Endometrium (tissue), 2 donors: ENCODE measurements around the gene ADI1.
"Not testable (repeated sequence)": the region's sequence is repeated elsewhere in the genome, so short reads cannot be mapped to it uniquely, and the experiment has no call there.

Experiments
- FAIRE-seq: peaks from 2 replicates; lab custom pipeline; 2012; peaks lifted over from hg19 to GRCh38; lab: Jason Lieb, UNC
- donor health status: control.
- donor health status: control.

Gene ADI1

DNA sequence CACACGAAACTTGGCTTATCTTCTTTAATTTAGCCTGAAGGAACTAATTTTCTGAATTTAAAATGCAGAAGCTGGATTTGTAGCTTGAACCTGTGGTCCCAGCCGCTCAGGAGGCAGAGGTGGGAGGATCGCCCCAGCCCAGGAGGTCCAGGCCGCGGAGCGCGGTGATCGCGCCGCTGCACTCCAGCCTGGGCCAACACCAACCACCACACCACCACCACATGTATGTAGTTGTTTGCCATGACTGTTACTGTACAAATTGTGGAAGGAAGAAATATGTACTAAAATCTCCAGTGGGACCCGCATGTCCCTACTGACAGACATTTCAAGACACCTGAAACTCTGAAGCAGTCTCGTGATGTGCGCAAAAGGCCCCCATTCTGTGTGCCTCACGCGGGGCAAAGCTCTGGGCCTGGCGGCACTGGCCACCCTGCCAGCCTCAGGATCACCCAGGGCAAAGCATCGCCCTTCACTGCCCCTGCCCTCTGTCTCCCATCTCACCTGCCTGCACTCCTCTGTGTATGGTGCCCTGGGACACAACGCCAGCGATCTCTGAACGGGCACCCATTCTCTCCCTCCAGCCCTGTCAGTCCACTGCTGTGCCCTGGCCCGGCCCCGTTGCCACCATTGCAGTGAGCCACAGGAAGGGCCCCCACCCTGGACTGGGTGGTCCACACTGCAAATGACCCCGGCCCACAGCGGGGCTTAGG is 10.1 kb upstream of the ADI1 start:
- FAIRE-seq = no peak

DNA sequence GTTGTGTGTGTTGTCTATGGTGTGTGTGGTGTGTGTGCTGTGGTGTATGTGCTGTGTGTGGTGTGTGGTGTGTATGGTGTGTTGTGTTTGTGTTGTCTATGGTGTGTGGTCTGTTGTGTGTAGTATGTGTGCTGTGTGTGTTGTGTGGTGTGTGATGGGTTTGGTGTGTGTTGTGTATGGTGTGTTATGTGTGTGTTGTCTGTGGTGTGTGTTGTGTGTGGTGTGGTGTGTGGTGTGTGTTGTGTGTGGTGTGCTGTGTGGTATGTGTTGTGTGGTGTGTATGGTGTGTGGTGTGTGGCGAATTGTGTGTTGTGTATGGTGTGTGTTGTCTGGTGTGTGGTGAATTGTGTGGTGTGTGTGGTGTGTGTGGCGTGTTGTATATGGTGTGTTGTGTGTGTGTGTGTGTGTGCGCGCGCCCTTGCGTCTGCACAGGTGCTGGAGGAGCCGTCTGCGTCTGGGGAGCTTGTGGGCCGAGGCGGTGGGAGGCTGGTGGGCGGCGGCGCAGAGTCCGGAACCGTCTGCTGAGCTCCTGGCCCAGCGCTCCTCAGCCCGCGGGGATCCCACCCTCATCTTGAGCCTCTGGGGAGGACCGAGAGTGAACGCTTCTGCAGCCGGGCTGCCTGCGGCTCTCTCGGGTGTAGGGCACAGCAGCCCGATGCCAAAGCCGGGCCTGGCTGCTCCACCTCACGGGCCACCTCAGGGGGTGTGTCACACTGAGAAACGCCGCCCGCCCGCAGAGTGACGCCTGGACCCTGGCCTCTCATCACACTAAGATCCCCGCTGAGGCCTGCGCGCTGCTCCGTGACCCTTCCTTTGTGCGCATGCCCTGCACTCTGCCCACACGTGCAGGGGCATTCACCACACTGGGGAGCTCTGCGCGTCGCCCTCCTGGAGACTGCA is 8.8 kb upstream of the ADI1 start:
- no peak for FAIRE-seq

DNA sequence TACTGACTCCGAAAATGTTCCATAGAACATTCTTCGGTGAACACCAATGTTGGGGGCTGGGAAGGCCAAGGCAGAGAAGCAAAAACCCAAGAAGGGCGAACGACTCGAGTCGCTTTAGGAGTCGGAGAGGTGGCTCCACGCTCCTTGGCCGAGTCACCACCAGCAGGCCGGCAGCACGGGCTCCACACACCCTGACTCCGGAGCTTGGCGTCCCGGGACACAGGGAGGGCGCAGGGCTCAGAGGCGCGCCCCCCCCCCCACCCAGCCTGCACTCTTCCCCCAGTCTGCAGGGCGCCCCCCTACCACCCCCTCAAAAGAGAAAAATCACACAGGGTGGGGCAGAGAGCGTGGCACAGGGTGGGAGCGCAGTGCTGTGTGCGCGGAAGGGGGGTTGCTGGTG is 7.5 kb upstream of the ADI1 start:
- FAIRE-seq = no peak

DNA sequence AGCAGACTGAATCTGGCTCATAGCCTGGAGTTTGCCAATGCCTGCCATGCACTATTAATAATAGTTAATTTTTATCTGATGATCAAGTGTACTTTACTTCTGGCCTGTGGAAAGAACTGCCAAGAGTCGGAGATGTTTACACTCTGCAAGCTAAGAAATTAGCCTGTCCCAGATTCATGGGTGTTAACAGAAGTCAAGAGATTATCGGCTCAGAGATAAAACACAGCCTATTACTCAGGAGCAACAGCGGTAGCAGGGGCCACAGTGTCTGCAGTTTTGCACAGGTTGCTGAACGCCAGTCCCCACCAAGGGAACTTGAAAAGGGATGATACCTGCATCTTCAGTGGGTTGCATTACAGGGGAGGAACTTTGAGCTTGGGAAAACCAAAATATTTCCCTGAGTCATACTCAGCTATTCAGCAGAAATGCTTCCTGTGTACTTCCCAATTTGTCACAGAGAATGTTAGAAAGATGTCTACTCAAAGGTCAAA is 4.3 kb upstream of the ADI1 start:
- FAIRE-seq = no peak

DNA sequence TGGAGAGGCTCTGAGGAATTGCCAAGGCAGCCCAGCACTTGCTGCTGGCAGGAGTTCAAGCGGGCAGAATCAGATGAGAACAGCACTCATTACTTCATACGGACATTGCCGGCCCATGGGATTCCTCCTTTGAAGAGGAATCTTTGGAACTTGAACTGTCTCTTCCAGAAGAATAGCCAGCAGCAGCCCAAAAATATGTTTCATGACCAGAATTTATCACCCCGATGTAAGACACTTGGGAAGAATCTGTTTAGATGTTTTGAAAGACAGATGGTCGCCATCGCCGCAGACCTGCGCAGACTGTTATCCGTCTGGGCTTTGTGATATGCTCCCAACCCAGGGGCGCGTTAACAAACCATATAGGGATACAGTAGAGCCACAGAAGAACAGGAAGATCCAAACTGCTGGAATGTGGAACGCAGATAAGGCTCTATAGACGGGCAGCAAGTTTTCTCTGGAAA is 3.7 kb upstream of the ADI1 start:
- FAIRE-seq = no peak

DNA sequence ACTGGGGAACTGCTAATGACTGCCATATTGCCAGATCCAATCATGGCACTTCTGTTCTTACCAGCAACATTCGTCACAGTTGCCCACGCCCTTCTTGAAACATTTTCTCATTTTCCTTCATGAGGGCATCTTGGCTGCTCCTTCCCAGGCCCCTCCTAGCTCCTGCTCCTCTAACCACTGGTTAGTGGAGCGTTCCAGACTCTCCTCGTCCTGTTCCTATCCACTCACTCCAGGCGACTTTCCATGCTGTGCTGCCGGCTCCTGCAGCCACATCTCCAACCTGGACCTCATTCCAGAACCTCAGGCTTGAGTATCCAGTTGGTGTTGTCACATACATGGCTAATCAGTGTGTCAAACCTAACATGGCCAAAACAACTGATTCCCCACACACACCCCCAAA is 1.3 kb upstream of the ADI1 start:
- FAIRE-seq = no peak

DNA sequence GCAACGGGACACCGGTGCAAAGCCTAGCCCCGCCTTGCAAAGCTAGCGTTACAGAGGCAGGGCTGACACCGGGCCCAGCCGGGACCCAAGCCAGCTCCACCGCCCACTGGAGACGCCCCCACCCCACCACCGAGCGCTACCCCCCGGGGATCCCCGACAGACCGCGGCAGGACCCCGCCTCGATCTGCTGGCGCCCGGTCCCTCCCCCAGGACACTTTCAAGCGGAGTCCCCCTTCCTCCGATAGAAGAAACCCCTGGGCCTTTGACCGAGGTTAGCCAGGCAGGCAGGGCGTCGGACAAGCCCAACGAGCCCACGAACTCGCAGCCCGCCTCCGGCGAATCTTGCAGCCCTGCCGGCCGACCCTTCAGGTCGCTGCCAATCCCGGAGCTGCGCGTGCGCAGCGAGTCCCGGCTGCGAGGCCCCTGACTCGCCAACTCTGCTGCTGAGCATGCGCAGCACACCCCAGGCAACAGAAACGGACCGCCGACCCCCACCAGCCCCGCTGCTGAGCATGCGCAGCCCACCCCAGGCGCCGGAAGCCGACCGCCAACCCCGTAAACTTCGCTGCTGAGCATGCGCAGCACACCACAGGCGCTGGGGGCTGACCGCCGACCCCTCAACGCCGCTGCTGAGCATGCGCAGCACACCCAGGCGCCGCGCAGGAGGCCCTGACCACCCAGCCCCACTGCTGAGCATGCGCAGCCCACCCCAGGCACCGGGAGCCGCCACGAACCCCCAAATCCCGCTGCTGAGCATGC is 656 bp downstream of the ADI1 start:
- FAIRE-seq = no peak

DNA sequence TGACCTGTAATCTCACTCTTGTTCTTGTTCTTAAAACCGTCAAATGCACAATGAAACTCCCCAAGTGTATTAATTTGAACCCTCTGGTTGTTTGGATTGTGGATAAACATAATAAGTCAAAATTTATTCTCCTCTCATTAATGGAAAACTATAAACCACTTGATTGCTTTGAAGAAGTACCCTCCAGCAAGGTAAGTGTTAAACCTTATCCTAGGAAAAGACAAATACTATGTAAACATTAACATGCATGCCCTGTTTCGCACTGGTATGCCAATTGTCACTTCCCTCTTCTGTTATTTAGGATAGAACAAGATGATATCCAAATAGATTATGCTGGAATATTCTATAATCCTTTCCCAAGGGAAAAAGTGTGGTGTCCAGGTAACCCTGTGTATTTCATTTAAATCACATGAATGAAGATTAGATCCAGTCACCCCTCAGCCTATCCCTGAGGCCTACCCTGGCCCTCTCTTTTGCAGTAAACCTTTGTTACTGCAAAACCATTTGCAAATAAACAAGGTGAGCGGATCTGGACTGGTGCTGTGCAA is 1.3 kb downstream of the ADI1 start:
- no peak for FAIRE-seq

DNA sequence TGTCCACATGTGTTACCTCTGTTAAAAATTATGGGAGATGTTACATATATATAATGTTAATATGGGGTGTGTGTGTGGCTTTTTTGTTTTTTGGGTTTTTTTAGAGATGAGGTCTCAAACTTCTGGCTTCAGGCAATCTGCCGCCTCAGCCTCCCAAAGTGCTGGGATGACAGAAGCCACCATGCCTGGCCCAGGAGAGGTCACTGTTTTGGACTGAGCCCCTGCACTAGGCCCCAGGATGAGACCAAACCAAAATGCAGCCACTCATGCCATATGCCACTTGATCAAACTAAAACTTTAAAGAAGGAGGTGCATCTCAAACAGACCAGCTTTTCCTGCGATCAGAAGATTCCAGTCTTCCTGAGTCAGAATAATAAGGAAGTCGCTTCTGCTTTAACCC is 2.5 kb downstream of the ADI1 start:
- FAIRE-seq = no peak

DNA sequence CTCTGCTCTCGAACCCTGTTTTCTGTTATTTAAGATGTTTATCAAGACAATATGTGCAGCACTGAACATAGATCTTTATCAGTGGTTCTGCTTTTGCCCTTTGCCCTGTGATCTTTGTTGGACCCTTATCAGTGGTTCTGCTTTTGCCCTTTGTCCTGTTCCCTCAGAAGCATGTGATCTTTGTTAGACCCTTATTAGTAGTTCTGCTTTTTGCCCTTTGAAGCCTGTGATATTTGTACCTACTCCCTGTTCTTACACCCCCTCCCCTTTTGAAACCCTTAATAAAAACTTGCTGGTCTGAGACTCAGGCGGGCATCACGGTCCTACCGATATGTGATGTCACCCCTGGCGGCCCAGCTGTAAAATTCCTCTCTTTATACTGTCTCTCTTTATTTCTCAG is 3.9 kb downstream of the ADI1 start:
- FAIRE-seq = not testable (repeated sequence)

DNA sequence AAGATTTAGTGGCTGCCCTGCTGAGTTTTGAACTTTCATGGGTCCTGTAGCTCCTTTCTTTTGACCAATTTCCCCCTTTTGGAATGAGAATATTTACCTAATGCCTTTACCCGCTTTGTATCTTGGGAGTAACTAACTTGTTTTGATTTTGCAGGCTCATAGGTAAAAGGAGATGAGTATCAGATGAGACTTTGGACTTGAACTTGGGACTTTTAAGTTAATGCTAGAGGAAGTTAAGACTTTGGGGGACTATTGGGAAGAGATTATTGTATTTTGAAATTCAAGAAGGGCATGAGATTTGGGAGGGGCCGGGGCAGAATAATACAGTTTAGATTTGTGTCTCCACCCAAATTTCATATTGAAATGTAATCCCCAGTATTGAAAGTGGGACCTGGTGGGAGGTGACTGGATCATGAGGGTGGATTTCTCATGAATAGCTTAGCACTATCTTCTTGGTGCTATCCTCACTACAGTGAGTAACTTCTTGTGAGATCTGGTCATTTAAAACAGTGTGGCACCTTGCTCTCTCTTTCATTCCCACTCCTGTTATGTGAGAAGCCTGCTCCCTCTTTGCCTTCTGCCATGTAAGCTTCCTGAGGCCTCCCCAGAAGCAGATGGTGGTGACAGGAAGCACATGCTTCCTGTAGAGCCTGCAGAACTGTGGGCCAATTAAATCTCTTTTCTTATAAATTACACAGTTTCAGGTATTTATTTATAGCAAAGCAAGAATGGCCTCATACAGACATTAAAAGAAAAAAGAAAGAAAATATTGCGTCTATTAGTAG is 6.1 kb downstream of the ADI1 start:
- FAIRE-seq = no peak

DNA sequence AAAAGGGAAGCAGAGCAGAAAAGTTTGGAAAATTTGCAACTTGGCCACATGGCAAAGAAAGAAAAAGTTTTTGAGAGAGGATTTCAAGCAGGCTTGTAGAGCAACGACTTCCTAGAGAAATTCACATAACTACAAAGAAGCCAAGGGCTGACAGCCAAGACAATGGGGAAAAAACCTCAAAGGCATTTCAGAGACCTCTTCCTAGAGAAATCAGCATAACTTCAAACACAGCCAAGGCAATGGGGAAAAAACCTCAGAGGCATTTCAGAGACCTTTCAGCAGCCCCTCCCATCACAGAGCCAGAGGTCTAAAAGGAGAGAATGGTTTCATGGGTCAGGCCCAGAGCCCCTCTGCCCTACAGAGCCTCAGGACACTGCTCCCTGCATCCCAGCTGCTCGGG is 7.2 kb downstream of the ADI1 start:
- no peak for FAIRE-seq

DNA sequence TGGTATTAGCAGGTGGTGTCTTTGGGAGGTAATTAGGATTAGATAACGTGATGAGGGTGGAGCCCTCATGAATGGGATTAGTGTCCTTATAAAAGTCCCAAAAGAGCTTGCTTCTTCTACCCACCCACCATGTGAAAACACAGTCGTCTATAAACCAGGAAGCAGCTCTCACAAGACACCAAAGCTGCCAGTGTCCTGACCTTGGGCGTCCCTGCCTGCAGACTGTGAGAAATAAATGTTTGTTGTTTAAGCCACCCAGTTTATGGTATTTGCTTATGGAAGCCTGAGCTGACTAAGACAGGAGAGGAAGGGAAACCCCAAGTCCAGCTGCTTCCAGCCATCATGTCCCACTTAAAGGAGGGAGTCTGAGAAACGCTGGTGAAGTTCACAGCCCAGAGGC is 13.6 kb downstream of the ADI1 start:
- FAIRE-seq = no peak

DNA sequence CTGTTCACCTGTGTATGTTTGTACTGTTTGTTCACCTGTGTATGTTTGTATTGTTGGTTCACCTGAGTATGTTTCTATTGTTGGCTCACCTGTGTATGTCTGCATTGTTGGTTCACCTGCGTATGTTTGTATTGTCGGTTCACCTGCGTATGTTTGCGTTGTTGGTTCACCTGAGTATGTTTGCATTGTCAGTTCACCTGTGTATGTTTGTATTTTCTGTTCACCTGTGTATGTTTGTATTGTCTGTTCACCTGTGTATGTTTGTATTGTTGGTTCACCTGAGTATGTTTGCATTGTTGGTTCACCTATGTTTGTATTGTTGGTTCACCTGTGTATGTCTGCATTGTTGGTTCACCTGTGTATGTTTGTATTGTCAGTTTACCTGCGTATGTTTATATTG is 14.6 kb downstream of the ADI1 start:
- FAIRE-seq = no peak

DNA sequence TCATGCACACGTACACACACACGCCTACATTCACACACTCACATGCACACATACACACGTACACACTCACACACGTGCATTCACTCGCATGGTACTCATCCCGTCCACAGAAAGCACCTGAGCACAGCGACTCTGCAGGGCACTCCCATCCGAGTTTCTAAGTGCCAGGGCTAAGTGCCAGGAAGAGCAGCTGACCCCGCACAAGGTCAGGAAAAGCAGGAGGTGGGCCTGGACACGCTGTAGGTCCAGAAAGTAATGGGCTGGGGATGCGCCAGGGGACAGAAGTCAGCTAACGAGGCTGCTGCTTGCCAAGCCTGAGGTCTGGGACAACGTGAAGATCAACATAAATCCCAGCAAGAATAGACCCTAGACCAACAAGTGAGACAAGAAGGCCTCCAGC is 15.8 kb downstream of the ADI1 start:
- FAIRE-seq = no peak

DNA sequence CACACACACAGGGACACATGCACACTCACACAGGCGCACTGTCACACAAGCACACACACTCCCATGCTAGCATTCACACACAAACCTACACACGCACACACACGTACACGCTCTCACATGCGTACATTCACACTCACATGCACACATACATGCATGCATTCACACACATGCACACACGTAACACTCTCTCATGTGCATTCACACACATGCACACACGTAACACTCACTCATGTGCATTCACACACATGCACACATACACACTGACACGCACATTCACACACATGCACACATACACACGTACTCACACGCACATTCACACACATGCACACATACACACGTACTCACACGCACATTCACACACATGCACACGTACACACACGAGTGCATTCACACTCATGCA is 16.3 kb downstream of the ADI1 start:
- FAIRE-seq = no peak

DNA sequence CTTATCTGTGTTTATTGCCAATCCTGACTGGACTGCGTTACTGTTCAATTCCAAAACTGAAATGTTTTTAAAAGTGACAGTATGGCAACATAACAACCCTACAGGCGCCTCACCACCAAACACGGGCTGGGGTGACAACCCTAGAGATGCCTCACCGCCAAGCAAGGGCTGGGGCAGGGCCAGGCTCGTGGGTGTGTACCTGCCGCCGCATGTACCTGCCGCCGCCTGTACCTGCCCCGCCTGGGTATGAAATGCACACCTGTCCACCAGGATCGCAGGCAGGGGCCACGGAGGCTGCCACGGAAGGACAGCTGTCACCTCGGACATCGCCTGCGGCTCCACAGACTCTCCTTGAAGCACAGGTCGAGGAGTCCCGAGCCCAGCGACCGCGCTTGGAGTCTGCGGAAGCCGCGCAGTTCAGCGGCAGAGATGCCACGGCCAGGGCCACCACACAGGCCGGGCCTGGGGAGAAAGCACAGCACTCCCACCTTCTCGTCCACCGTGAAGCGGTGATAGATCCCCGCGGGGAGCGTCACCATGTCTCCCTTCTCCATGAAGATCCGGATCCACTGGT is 18.9 kb downstream of the ADI1 start:
- FAIRE-seq = no peak

DNA sequence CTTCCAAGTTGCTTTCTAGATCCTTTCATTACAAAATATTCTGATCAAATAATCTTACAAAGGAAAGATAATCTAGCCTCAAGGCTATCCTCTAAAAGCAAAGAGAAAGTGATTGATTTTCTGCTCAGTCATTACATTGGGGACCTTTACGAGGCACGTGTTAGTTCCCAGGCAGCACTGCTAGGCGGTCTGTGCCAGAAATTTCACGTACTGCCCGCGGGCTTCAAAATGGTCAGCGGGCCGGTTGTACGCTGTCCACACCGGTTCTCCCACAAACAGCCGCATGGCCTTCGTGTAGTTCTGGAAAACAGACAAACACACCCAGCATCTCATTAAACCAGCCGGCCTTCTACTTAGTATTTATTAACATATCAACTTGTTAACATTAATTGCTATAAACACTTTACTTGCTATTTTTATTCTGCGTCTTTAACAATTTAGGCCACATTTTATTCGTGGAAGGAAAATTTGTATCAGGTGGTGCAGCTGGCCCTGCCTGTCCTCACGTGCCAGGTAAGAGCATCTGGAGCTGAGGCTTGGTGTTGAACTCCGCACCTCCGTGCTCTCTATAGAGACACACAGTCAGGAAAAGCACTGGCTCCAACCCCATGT is 20.4 kb downstream of the ADI1 start:
- FAIRE-seq = no peak

DNA sequence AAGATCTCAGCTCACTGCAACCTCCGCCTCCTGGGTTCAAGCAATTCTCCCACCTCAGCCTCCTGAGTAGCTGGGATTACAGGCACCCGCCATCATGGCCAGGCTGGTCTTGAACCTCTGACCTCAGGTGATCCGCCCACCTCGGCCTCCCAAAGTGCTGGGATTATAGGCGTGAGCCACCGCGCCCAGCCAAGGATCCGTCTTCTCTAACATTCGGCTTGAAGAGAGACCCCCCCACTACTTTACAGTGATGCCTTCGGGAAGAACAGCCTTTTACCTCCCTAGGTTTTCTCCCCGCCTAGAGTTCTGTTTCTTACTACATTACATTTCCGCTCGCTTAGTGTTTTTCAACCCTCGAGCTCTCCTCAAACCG is 22.6 kb downstream of the ADI1 start:
- FAIRE-seq = not testable (repeated sequence)

DNA sequence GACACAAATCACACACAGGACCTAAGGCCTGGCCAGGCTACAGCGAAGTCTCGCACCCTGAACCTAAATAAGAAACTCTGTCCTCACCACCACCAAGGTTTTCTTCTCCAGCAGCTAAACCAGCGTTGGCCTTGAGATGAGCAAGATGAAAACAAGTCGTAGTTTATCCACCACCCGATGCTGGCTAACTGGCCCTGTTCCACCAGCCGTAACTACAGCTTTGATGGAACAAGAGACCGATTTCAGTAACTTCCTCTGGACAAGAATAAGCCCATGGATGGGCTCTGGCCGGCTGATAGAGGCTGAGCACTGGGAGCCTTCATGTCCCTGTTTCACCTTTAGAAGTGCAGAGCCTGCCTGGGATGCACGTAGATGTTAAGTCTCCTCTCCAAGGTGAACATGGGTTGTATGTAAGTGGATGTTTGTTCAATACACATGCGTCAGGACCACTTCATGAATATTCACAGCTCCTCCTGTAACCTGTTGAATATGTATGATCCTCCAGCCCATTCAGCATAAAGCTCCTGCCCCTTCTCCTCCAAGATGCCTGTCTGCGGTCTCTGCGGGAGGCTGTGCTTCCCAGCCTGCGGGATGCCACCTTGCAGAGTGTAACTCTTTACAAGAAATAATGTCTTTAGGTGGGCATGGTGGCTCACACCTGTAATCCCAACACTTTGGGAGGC is 24.2 kb downstream of the ADI1 start:
- FAIRE-seq = no peak
